IPS DF 6.9 (cell line): ENCODE measurements around the gene FLOT2.
"Not testable (repeated sequence)": the region's sequence is repeated elsewhere in the genome, so short reads cannot be mapped to it uniquely, and the experiment has no call there.

Experiments used
- DNase-seq: peaks from one replicate; pipeline ENCODE4 v3.0.0-alpha.2; 2013; ENCODE audit warnings: low read depth, low spot score
- H3K27ac ChIP-seq: one replicate; pipeline ENCODE4 v1.5.1; 2013; ENCODE audit warnings: low read length, control low read depth
- H3K27me3 ChIP-seq: 2 replicates; pipeline ENCODE4 v1.6.1; 2013; ENCODE audit warnings: mild to moderate bottlenecking, low read length; ENCODE audit not compliant: control insufficient read depth, insufficient read depth
- H3K36me3 ChIP-seq: 2 replicates; pipeline ENCODE4 v1.6.1; 2013; ENCODE audit warnings: low read length; ENCODE audit not compliant: control insufficient read depth, insufficient read depth
- H3K4me1 ChIP-seq: 2 replicates; pipeline ENCODE4 v1.6.1; 2013; ENCODE audit warnings: low read length; ENCODE audit not compliant: control insufficient read depth, insufficient read depth
- H3K4me3 ChIP-seq: 2 replicates; pipeline ENCODE4 v1.5.1; 2013; ENCODE audit warnings: mild to moderate bottlenecking, low read length
- H3K9me3 ChIP-seq: 2 replicates; pipeline ENCODE4 v1.6.1; 2013; ENCODE audit warnings: low read length, inconsistent platforms; ENCODE audit not compliant: control insufficient read depth, insufficient read depth
- WGBS: extraction: QIAGEN DNeasy Blood & Tissue Kit; methylation state at CpG from one replicate; pipeline ENCODE4 v1.1.7; 2013; ENCODE audit warnings: mixed read lengths, missing lambda C conversion rate; ENCODE audit not compliant: insufficient read length, insufficient coverage; 5-methylcytosine and 5-hydroxymethylcytosine counted together

FLOT2 gene

DNA sequence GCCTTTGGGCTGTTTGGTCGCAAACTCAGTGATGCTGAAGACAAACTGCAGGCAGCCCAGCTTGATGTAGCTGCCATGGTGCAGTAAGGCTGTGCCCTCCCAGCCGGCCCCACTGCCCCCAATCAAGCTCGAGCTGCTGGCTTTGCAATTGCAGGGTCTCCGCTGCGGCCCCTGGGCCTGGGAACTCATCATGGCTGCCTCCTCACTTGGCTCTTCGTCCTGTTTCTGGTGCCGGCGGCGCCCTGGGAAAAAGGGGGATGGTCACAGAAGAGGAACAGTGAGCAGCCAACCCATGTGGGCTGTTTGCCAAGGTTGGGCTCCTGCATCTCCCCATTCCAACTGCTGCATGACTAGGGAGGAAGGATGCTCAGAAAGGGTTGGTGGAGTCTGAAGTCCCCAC, 8.7 kb upstream of the FLOT2 start:
- Histone ChIP-seq H3K27me3 (no peaks in the 10 kb centered on the region), H3K9me3 (no peaks in the 10 kb centered on the region), H3K27ac (no peak overlapping the region), H3K4me1 (no peaks in the 10 kb centered on the region; the same call in 1 of the 2 replicates), H3K36me3 (peaks cover 35% of the 10 kb centered on the region), H3K4me3 (no peak overlapping the region)
- DNase-seq, result no peak
- WGBS, result no CpG with 5 or more reads among the region's 9 CpGs

DNA sequence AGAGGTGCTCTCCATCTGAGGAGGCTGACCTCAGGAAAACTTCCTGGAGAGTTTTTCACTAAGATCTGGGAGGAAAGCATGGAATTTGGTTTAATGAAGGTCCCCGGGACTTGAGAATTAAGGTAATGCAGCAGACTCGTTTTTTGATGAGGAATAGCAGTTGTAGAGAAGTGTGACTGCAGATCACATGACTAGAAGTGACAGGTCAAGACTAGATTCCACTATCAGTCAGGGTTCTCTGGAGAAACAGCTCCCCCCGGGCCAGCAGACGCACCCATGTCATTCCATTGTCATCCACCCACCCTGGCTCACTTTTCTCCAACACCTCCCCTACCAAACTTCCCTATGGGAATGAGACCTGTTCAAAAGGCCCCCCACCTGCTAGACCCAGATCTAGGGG, 7.3 kb upstream of the FLOT2 start:
- H3K4me3 ChIP-seq, result no peak overlapping the region
- no peaks in the 10 kb centered on the region for H3K27me3 ChIP-seq
- peaks cover 25% of the 10 kb centered on the region for H3K36me3 ChIP-seq
- peaks cover 3% of the 10 kb centered on the region for H3K4me1 ChIP-seq
- H3K9me3 ChIP-seq, result no peaks in the 10 kb centered on the region
- no peak for DNase-seq
- no CpG with 5 or more reads among the region's 4 CpGs for WGBS
- H3K27ac ChIP-seq, result no peak overlapping the region

DNA sequence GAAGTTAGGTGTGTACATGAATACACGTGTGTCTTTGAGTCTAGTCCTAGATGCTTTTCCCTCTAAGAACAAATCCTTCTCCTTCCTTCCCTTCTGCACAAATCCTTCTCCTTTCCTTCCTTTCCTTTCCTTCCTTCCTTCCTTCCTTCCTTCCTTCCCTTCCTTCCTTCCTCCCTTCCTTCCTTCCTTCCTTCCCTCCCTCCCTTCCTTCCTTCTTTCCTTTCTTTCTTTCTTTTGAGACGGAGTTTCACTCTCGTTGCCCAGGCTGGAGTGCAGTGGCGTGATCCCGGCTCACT, 6.0 kb upstream of the FLOT2 start:
- not testable (repeated sequence) for H3K27me3 ChIP-seq, H3K9me3 ChIP-seq, H3K27ac ChIP-seq, H3K4me1 ChIP-seq, H3K4me3 ChIP-seq, DNase-seq
- no CpG with 5 or more reads among the region's 5 CpGs for WGBS
- peaks cover 21% of the 10 kb centered on the region for H3K36me3 ChIP-seq

DNA sequence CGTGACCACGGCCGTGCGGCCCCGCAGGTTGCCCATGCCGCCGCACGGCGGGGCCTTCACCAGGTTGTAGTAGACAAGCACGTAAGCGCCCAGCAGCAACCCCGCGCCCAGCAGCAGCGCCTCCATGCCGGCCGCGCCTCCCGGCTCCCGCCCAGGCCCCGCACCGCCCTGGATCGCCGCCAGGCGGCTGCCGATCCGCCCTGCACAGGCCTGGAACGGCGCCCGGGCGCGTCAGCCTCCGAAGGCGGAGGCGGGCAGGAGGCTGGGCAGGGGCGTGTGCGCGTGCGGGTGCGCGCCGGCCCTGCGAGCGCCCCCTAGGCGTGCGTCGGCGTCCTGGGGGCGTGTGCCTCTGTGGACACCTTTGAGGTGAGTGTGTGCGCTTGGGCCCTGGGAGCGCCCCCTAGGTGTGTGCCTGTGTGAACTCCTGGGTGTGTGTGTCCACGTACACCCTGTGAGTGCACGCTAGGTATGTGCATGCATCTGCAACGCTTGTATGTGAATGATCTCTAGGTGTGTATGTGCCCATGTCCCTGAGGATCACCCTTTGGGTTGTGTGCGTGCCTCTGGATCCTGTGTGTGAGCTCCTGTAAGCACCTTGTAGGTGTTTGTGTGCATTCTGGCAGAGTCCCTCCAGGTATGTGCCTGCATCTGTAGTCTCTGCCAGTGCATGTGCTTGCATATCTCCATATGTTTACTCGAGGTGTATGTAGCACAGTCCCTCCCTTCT, 5.4 kb upstream of the FLOT2 start, which contains the start of gene DHRS13:
Gene DHRS13, minus strand, starts transcription at position 261 of the 727 bp plus-strand sequence. Its CDS starts 135 bp downstream, at position 126.
- Histone ChIP-seq H3K4me1 (peaks cover 3% of the 10 kb centered on the region; the same call in 1 of the 2 replicates), H3K4me3 (peak within 1 kb of the TSS; percentile 81), H3K36me3 (peaks cover 19% of the 10 kb centered on the region), H3K27me3 (no peaks in the 10 kb centered on the region), H3K27ac (no peak within 1 kb of the TSS), H3K9me3 (no peaks in the 10 kb centered on the region)
- no CpG with 5 or more reads among the region's 55 CpGs for WGBS
- DNase-seq, result peak; percentile 91

DNA sequence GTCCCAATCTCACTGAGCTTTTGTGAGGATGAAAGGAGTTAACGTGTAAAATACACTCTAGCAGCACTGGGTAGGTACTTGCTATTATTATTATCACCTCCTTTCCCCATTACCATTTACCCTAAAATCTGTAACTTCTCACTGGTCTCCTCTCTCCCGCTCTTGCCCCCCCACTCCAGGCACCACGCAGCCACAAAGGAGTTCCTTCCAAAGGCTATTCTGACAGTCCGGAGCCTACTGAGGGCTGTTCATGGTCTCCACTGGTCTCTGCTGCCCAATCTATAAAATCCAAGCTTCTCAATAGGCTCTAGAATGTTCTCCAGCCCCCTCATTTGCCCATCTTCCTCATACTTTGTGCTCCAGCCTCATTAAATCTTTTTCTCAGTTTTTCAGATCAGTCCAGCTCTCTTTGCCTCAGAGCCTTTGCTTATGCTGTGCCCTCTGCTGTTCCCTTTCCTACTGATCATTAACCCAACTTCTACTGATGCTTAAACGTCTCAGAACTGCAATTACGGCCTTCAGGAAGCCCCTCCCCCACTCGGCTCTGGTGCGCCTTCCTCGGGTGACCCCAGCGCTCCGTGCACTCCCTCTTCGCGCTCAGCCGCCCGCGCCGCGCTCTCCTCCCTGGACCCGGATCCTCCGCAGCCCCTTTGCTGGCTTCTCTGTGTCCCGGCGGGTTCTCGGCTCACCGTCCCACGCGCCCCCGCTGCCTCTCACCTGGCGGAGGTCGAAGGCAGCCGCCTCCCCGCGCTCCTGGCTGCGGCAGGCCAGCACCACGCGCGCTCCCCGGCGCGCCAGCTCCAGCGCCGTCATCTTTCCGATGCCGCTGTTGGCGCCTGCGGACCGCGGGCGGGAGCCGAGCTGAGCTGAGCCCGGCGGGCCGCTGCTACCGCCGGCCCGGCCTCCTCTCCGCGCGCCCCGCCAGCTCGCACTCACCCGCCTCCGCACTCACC, 4.6 kb upstream of the FLOT2 start:
- peaks cover 3% of the 10 kb centered on the region; the same call in 1 of the 2 replicates for H3K4me1 ChIP-seq
- H3K27ac ChIP-seq, result no peak overlapping the region
- no CpG with 5 or more reads among the region's 62 CpGs for WGBS
- no peaks in the 10 kb centered on the region for H3K27me3 ChIP-seq
- no peak for DNase-seq
- peak overlapping the region; percentile 81 for H3K4me3 ChIP-seq
- no peaks in the 10 kb centered on the region for H3K9me3 ChIP-seq
- H3K36me3 ChIP-seq, result peaks cover 17% of the 10 kb centered on the region

DNA sequence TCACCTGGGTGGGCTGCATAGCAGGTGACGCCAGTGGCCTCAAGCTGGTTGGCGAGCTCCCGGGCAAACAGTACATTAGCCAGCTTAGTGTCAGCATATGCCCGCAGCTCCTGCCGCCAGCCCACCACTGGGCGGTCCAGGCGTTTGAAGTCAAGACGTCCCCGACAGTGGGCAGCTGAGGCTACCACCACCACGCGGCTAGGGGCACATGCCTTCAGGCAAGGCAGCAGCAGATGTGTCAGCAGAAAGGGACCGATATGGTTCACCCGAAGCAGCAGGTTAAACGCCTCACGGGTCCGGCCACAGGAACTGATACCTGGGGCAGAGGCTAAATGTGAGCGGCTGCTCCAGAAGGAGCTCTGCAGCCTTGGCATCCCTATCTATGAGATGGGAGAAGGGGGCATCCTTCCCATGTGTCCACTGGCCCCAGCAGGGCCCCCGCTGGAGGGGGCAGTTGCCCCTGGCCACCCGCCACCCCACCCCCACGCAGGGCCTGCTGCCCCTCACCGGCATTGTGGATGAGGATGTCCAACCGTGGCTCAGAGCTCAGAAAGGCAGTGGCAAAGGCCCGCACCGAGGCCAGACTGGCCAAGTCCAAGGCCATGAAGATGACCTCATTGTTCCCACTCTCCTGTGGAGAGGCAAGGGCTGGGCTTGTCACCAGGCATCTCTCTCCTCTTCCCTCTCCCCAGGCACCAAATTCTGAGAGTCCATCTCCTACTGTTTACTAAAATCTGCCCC, 3.6 kb upstream of the FLOT2 start:
- H3K9me3 ChIP-seq, result no peaks in the 10 kb centered on the region
- no peak overlapping the region for H3K4me3 ChIP-seq
- DNase-seq, result no peak
- H3K4me1 ChIP-seq, result peaks cover 3% of the 10 kb centered on the region; the same call in 1 of the 2 replicates
- no peaks in the 10 kb centered on the region for H3K27me3 ChIP-seq
- peaks cover 7% of the 10 kb centered on the region; the same call in 1 of the 2 replicates for H3K36me3 ChIP-seq
- WGBS, result no CpG with 5 or more reads among the region's 24 CpGs
- H3K27ac ChIP-seq, result no peak overlapping the region

DNA sequence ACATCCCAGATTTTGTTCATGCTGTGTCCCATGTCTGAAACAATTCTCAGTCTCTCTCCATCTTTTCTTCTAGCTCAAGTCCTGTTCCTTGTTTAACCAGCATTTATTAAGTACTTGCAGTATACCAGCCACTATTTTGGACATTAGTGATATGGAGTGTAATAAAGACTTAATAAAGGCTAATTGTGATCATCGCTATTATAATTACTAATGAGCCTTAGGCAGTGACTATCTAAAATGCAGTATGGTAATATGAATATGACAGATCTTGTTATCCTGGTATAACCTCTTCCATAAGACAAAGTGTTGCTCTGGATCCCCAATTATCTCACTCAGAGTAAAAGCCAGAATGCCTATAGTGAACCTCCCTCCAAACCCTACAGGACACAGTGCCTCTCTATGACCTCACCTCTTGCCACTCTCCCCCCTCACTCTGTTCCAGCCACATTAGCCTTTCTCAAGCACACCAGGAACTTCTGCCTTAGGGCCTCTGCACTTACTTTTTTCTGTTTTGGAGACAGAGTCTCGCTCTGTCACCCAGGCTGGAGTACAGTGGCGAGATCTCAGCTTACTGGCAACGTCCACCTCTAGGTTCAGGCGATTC, 1.8 kb upstream of the FLOT2 start:
- Histone ChIP-seq H3K4me3 (no peak overlapping the region), H3K27me3 (no peaks in the 10 kb centered on the region), H3K36me3 (peaks cover 5% of the 10 kb centered on the region; the same call in 1 of the 2 replicates), H3K9me3 (no peaks in the 10 kb centered on the region), H3K4me1 (peaks cover 5% of the 10 kb centered on the region), H3K27ac (no peak overlapping the region)
- DNase-seq, result no peak
- no CpG with 5 or more reads among the region's 5 CpGs for WGBS

DNA sequence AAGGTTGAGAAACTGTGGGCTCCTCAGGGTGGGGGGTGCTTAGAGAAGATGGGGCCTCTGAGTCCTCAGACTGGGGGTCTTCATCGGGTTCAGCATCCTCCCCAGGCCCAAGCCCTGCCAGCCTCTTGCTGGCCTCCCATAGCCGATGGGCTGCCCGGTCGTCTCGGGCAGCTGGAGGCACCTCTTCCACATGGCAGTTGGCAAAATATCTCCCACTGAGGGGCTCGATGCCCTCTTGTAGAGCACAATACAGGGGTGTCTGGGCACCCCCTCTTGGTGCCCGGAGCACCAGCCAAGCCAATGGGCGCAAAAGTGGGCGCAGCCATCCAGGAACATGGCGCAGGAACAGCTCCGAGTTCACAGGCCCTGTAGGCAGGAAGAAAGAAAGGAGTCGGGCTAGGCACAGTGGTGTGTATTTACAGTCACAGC, 1.0 kb upstream of the FLOT2 start:
- H3K4me3 ChIP-seq, result no peak overlapping the region
- H3K27ac ChIP-seq, result no peak overlapping the region
- no peaks in the 10 kb centered on the region for H3K27me3 ChIP-seq
- H3K36me3 ChIP-seq, result peaks cover 5% of the 10 kb centered on the region; the same call in 1 of the 2 replicates
- DNase-seq, result no peak
- no CpG with 5 or more reads among the region's 12 CpGs for WGBS
- peaks cover 5% of the 10 kb centered on the region for H3K4me1 ChIP-seq
- H3K9me3 ChIP-seq, result no peaks in the 10 kb centered on the region

DNA sequence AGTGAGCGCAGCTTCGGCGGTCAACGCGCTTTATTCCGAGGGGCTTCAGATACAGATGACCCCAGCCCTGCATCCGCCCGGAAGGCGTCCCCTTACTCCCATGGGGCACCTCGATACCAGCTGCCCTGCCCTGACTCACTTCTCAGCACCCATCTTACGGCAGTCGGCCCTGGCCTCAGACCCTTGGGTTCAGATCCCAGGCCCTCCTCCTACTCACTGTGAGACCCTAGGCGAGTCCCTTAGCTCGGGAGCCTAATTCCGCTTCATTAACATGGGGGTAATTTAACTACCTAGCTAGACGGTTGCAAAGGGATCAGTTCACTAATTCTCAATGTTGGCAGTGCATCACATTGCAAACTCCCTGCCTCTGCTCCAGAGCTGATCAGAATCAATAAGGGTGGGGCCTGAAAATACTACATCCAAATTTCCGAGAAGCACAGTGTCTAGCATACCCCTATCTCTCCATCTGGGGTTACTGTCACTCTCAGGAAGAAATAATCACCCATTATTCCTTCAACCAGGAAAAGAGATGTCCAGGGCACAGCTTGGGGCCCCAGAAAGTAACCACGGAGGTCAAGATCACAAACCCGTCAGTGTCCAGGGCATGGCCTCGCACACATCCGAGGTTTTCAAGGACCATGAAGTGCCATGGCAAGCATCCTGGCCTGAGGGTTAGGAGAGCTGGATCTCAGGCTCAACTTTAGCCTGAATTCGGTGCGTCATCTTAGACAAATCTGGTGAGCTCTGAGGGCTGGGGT, 415 bp upstream of the FLOT2 start:
- Histone ChIP-seq H3K36me3 (peaks cover 5% of the 10 kb centered on the region; the same call in 1 of the 2 replicates), H3K27ac (no peak overlapping the region), H3K9me3 (no peaks in the 10 kb centered on the region), H3K4me3 (peak overlapping the region; percentile 86; the same call in 1 of the 2 replicates), H3K4me1 (peaks cover 5% of the 10 kb centered on the region), H3K27me3 (no peaks in the 10 kb centered on the region)
- WGBS, result no CpG with 5 or more reads among the region's 23 CpGs
- no peak for DNase-seq
